DND-41 (cell line): ENCODE measurements around the gene PPP4R1.

Experiments used
- CTCF ChIP-seq: IDR thresholded peaks from 2 replicates; pipeline ENCODE4 v1.5.1; 2012; ENCODE audit warnings: borderline replicate concordance, low read length, moderate library complexity, mild to moderate bottlenecking; ENCODE audit not compliant: poor library complexity, severe bottlenecking; ENCODE audit errors: extremely low read depth
- EZH2 ChIP-seq: IDR thresholded peaks from 3 replicates; pipeline ENCODE4 v1.6.1; 2012; ENCODE audit warnings: borderline replicate concordance, low read depth, mild to moderate bottlenecking, moderate library complexity, low read length, inconsistent platforms; ENCODE audit not compliant: severe bottlenecking

DNA sequence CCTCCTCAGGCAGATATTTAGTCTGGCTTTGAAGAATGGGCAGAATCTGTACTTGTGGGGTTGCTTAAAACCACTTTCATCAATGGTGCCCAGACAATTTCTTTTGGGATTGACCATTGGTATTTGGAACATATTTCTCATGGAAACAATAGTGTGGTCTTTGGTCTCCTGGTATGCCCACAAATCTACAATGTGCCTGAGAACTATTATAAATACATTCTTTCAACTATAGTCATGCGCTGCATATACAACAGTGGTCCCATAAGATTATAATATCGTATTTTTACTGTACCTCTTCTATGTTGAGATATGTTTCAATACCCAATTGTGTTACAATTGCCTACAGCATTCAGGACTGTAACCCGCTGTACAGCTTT, 34.8 kb upstream of the PPP4R1 start:
- TF ChIP-seq CTCF = no peak
- TF ChIP-seq EZH2 = no peak
